Breast epithelium (tissue), 3 donors: ENCODE results near the gene SULT2B1.
A peak's percentile ranks its signal among the peaks of the same experiment; 100 is the strongest.

Experiments used
- POLR2A ChIP-seq: fragments of 450-650 bp; IDR thresholded peaks from one replicate; pipeline ENCODE4 v1.6.1; 2016; ENCODE audit warnings: antibody characterized with exemption, mild to moderate bottlenecking, moderate library complexity
- POLR2AphosphoS5 ChIP-seq, 3 donors: sonication (generic); formaldehyde crosslinking; IDR thresholded peaks; one replicate each; pipeline ENCODE4 v1.6.1; 2017; ENCODE audit warnings: antibody characterized with exemption in 3 of 3
- TF ChIP-seq, protein P1 (sequence below), 3 donors: fragments of 450-650 bp; IDR thresholded peaks; one replicate each; pipeline ENCODE4 v1.5.1; 2016 to 2017; ENCODE audit warnings: antibody characterized with exemption in 3 of 3, mild to moderate bottlenecking in 3 of 3, moderate library complexity in 3 of 3

DNA sequence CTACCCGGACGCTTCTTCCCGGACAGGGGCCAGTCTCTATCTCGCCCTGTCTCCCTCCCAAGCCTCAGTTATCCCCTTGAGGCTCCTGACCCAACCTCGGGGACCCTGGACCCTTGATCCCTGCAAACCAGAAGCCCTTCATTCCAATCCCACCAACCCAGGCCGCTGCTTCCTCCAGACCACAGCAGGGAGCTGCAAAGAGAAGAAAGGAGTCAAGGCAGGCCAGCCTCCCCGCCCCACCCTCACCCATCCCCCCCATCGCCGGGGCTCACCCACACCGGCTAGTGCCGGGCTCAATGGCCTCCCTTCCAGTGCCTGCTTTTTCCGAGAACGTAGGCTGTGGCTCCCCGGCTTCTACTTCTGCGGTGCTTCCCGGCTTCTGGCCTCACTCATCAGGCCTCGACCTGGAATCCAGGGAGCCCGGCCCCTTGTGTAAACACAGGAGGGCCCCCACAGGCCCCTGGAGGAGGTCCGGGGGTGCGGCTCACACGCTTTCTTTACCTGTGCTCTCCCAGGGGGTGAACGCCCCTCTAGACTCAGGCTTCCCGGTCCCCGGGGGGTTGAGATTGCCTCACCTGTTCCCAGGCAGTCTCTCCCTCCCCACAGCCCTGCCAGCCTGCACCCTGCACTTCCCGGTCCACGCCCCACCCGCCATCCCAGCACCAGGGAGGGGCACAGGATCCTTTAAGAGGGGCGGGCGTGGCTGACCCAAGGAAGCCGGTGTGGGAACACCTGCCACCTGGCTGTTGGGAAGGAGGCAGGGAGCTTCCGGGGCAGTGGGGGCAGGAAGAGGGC lies 62.7 kb downstream of the SULT2B1 start, which contains the start of gene FAM83E:
- TF ChIP-seq, protein P1, sequence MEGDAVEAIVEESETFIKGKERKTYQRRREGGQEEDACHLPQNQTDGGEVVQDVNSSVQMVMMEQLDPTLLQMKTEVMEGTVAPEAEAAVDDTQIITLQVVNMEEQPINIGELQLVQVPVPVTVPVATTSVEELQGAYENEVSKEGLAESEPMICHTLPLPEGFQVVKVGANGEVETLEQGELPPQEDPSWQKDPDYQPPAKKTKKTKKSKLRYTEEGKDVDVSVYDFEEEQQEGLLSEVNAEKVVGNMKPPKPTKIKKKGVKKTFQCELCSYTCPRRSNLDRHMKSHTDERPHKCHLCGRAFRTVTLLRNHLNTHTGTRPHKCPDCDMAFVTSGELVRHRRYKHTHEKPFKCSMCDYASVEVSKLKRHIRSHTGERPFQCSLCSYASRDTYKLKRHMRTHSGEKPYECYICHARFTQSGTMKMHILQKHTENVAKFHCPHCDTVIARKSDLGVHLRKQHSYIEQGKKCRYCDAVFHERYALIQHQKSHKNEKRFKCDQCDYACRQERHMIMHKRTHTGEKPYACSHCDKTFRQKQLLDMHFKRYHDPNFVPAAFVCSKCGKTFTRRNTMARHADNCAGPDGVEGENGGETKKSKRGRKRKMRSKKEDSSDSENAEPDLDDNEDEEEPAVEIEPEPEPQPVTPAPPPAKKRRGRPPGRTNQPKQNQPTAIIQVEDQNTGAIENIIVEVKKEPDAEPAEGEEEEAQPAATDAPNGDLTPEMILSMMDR (IDR thresholded peaks at IDR 0.05), result no peak
- no peak for TF ChIP-seq POLR2A
- TF ChIP-seq POLR2AphosphoS5 (IDR thresholded peaks at IDR 0.05), result peak in 1 of 3 donors; percentile 12
